ENCODE results near the gene ZCCHC9.
"Not testable (repeated sequence)": the region's sequence is repeated elsewhere in the genome, so short reads cannot be mapped to it uniquely, and the experiment has no call there.

ZCCHC9 gene, protein sequence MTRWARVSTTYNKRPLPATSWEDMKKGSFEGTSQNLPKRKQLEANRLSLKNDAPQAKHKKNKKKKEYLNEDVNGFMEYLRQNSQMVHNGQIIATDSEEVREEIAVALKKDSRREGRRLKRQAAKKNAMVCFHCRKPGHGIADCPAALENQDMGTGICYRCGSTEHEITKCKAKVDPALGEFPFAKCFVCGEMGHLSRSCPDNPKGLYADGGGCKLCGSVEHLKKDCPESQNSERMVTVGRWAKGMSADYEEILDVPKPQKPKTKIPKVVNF

DNA sequence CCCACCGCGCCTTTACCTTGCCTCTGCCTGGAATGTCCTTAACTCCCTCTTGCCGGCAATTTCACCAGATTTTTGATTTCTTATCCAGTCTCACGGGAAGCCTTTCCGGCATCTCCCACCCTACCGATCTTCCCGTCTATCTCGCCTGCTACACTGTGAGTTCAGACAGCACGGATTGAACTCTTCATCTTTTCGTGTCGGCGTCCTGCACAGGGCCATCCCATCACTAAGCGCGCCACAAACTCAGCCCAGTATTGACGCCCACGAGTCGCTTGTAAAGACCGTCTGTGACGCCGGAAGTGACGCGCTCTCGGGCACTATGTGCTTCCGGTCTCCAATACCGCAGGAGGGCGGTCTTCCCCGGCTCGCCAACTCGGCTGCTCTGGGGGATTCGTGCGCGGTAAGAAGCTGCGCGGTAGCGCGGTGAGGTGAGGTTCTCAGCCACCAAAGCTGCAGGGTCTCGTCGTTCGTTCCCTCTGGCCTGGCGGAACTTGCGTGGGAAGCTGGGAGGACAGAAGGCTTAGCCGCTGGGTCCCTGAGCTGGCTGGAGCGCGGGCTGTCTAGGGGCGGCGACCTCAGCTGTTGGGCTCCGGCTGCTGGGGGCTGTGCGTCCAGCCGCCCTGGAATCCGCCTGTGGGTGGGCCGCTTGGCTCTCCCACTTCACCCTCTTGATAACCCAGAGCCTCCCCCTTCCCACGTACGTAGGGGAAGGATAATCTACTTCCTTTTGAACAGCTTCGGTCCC, at the start of gene ZCCHC9:
Gene ZCCHC9 (plus strand): TSS at position 317 of the 745 bp plus-strand sequence. CDS start 3,171 bp downstream, outside the sequence.
- peak; percentile 93 for DNase-seq (ENCODE audit: low spot score)

DNA sequence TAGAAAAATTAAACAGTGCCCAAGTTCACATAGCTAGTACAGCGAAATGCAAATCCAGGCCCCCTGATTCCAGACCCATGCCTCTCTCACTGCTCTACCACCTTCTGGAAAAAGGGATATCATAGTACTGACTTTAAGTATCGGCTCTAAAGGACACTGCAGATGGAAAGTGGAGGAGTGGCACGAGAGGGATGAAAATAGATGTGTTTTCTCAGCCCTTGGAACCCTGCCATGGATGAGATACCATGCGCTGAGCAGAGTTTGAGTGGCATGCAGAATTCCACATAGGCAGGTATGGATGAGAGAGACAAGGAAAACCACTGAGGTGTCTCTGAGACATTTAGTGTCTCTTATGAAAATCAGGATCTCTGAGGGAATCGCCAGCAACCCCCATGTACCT, 49.5 kb upstream of the ZCCHC9 start:
- DNase-seq (ENCODE audit: low spot score) = no peak

DNA sequence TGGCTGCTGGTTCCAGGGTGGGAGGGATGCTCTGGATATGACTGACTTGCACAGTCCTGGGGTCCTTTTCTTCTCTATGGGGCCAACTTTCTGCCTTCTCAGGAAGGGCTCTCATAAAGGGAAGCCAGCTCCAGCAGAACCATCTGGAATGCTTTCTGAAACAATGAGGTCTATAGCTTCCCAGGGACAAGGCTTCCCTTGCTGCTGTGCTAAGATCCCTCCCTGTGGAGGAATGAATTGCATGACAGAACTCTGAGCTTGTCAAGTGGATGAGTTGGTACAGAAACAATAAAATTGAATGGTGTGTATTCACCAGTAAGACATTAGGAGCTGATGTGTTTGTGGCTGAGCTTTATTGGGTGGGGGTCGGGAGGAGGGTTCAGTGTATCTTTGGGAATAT, 48.5 kb upstream of the ZCCHC9 start:
- peak; percentile 86 for DNase-seq (ENCODE audit: low spot score)

DNA sequence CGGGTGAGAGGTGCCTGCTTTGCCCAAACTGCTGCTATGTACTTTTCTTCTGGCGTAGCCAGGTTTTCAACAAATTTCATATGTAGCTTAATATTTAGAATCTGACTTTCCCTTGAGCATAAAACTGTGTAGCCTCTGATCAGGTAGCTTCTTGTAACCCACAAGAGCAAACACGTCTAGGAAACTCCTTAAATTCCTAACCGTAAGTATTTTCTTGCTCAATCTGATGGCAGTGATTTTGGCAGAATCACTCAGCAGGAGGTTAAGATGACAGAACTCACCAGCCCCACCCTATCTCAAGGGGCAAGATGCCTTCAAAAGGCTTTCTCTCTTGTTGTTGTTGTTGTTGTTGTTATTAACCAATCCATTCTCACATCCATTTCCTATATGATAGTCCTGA, 47.5 kb upstream of the ZCCHC9 start:
- no peak for DNase-seq (ENCODE audit: low spot score)

DNA sequence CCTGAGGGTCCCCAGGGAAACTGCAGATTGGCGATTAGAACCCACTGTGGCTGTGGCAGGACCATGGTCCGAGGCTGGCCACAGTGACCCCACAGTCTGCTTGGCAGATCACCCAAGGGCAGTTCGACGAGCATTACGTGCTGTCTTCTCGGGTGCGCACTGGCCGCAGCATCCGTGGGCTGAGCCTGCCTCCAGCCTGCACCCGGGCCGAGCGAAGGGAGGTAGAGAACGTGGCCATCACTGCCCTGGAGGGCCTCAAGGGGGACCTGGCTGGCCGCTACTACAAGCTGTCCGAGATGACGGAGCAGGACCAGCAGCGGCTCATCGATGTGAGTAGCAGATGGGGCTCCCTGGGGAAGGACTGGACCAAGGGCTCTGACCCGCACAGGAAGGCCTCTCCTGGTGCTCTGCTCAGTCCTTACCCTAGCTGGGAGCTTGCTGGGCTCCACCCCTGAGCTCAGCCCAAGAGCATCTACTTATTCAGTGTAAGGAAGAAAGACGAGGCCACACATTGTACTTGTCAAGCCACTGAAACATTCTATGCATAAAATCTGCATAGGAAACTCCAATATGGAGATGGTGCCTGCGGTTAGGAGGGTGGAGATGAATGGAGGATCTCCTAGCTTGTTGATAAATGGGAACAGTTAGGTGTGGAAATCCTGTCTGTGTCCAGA, 46.4 kb upstream of the ZCCHC9 start:
- no peak for DNase-seq (ENCODE audit: low spot score)

DNA sequence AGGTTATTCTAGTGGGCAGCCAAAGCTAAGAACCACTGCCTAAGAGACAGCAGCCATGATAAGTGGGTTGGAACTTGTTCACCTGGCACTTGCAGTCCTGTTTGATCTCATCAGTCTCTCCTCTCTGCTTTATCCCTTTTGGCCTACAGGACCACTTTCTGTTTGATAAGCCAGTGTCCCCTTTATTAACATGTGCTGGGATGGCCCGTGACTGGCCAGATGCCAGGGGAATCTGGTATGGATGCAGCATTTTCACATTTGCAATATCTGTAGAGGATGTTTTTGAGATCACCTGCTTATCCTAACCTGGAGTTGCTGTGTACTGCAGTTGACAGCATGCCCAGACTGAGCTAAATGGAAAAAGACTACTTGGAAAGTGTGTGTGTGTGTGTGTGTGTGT, 44.6 kb upstream of the ZCCHC9 start:
- no peak for DNase-seq (ENCODE audit: low spot score)

DNA sequence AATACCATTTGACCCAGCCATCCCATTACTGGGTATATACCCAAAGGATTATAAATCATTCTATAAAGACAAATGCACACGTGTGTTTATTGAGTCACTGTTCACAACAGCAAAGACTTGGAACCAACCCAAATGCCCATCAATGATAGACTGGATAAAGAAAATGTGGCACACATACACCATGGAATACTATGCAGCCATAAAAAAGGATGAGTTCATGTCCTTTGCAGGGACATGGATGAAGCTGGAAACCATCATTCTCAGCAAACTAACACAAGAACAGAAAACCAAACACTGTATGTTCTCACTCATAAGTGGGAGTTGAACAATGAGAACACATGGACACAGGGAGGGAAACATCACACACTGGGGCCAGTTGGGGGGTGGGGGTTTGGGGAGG, 38.6 kb upstream of the ZCCHC9 start:
- DNase-seq (ENCODE audit: low spot score) = not testable (repeated sequence)

DNA sequence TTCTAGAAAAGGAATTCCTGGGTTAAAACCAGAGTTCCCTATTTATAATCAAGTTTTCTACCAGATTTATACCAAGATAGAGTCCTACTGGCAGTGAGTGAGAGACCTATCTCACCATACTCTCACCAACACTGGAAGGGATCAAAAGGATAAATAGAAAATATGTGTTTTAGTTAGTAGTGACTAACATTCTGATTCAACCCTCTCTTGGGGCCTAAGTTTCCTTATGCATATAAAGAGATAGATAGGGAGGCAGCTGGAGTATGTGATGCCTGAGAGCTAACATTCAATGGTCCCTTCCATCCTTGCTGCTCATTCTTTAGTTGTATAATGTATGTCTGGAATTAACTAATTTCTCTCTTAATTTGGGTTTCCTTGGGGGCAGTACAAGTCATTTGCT, 36.3 kb upstream of the ZCCHC9 start:
- no peak for DNase-seq (ENCODE audit: low spot score)

DNA sequence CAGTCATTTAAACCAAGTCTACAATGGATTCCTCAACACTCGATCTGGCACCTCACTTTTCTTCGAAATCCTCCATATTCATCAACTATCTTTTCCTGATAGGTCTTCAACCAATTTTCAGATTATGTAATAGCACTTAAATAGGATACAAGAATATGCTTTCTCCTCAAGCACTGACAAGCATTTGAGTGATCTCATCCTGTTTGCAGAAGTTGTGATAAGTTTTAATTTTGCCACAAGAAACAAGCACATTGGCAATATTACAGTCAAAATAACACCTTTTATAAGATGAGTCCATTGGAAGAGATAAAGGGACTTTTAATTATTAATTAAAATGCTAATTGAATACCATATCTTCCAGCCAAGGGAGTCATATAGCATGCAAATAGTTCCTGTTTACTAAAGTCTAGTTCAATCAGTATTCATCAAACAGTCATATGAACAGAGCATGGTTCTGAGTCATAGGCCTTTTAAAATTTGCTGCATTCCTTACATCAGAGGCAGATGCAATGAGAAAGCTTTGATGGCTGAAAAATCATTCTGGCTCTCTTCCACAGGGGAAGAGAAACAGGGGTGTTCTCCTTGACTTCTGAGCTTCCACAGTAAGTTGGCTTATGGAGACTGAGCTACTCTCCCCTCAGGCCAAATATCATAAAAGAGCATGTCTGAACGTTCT, 32.7 kb upstream of the ZCCHC9 start:
- no peak for DNase-seq (ENCODE audit: low spot score)

DNA sequence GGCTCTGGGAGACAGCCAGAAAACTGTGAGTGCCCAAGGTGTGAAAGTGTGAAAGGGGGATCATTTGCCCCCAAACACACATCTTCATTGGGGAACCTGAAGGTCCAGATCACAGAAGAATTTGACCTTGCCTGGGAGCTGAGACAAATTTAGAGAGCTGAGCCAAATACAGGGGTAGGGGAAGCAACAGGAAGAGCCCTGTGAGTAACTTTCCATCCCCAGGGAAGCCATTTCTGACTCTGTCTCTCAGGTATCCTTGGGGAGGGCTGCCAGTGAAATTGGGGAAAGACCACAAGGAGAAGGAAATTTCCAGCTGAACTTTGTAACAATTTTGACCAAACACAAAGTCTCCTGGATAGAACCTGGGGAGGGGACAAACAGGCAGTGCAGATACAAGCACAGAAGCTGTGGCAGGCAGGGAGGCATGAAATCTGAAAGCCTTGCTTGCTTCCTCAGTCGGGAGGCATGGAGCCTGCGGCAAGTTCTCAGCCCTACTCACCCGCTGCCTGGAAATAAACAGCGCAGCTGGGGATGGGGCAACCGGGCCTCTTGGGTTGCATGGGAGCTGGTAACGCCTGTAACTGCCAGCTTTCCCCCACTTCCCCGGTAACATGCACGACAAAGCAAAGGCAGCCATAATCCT, 31.5 kb upstream of the ZCCHC9 start:
- no peak for DNase-seq (ENCODE audit: low spot score)

DNA sequence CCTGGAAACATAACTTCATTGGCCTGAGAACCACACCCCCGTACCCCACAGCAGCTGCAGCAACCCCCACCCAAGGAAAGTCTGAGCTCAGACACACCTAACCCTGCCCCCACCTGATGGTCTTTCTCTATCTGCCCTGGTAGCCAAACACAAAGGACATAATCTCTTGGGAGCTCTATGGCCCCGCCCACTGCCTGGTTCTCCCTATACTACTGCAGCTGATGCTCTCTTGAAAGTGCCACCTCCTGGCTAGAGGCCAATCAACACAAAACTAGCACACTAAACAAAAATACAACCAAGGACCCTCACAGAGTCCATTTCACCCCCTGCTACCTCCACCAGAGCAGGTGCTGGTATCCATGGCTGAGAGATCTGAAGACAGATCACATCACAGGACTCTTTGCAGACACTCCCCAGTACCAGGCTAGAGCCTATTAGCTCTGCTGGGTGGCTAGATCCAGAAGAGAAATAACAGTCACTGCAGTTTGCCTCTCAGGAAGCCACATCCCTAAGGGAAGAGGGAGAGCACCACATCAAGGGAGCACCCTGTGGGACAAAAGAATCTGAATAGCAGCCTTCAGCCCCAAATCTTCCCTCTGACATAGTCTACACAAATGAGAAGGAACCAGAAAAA, 30.9 kb upstream of the ZCCHC9 start:
- DNase-seq (ENCODE audit: low spot score) = not testable (repeated sequence)

DNA sequence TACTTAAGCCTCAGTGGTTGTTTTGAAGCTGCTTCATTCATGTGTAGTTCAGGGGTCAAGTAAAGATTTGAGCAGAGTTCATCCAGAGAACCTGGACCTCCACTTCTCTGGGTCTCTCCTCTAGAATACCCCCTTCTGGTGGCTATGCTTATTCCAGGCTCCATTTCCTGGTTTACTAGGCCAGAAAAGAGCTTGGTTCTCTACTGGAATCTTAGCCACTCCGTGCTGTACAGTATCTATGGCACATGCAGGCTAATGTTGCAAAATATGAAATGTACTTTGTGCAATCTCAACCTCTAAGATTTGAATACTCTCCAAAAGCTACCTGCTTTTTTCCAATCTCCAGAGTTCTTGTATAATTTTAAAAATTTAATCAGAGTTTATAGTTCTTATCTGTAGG, 17.4 kb upstream of the ZCCHC9 start:
- DNase-seq (ENCODE audit: low spot score) = no peak

DNA sequence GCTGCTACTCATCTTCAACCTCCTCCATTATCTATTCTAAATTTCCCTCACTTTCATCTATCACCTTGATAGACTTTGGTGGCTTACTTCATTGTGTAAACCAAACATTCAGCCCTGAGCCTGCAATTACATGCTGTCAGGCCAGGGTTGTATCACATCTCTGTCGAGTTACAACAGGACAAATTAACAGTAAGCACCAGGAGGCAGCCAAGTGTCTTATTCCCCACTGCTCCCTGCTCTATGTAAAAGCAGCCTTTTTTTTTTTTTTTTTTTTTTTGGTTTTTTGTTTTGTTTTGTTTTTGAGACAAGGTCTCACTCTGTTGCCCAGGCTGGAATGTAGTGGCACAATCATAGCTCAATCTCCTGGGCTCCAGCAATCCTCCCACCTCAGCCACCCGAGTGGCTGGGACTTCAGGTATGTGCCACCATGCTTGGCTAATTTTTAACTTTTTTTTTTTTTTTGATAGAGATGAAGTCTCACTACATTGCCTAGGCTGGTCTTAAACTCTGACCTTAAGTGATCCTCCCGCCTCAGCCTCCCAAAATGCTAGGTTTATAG, 15.2 kb upstream of the ZCCHC9 start:
- DNase-seq (ENCODE audit: low spot score) = no peak

DNA sequence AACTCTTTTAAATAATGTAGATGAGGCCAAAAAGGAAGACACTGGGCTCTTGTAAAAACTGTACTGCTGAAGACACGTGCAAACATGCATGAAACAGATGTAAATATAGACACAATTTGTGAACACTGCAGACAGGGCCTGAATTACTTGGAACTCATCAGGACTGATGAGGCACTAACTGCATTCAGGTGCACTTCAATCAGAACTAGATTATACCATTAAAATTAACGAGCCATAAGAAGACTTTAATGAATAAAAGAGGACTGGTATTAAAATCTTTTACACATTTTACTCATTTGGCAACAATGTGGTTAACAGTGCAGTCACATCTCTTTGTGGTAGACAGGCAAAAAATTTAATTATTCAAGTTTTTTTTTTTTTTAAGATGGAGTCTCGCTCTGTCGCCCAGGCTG, 13.4 kb upstream of the ZCCHC9 start:
- no peak for DNase-seq (ENCODE audit: low spot score)

DNA sequence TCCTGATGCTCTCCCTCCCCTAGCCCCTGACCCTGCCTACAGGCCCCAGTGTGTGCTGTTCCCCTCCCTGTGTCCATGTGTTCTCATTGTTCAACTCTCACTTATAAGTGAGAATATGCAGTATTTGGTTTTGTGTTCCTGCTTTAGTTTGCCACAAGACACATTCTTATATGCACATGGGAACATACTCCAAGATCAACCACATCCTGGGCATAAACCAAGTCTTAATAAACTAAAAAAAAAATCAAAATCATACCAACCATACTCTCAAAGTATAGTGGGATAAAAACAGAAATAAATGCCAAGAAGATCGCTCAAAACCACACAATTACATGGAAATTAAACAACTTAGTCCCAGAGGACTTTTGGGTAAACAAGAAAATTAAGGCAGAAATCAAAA, 11.2 kb upstream of the ZCCHC9 start:
- no peak for DNase-seq (ENCODE audit: low spot score)

DNA sequence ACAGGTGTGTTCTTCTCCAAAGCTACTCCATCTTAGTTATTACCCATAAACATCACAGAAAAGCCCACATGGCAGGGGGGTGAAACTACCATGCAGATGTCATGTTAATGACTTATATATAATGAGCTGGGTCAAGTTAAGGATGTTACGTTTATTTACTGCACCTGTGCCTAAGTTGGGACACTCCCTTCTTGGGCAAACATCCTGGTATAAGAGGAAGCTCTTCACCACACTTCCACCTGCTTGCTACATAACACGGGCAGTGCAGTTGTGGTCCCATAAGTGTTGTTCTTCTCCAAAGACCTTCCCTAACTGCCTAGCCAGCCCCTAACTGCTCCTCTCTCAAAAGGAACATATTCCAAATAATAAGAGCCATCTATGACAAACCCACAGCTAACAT, 9.3 kb upstream of the ZCCHC9 start:
- DNase-seq (ENCODE audit: low spot score) = no peak

DNA sequence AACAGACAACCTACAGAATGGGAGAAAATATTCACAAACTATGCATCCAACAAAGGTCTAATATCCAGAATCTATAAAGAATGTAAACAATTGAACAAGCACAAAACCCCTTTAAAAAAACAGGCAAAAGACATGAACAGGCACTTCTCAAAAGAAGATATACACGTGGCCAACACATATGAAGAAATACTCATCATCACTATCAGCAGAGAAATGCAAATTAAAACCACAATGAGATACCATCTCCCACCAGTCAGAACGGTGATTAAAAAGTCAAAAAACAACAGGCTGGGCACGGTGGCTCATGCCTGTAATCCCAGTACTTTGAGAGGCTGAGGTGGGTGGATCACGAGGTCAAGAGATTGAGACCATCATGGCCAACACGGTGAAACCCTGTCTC, 7.4 kb upstream of the ZCCHC9 start:
- not testable (repeated sequence) for DNase-seq (ENCODE audit: low spot score)

DNA sequence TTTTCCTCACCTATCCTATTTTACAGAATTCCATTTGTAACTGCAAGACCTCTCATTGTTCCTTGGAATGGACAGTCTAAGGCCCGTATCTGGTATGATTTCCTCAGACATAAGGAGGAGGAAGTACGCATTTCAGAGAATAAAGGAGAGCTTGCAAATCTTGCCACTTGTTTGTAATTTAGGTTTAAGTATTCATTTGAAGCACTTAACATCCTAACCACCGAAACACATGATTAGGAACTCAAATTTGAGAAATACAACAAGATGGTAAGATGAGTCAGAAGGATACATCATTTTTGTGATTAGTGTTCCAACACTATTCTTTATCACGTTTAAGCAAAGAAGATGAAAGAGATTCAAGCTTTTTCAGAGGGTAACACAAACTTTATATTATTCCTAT, 3.9 kb upstream of the ZCCHC9 start:
- no peak for DNase-seq (ENCODE audit: low spot score)

DNA sequence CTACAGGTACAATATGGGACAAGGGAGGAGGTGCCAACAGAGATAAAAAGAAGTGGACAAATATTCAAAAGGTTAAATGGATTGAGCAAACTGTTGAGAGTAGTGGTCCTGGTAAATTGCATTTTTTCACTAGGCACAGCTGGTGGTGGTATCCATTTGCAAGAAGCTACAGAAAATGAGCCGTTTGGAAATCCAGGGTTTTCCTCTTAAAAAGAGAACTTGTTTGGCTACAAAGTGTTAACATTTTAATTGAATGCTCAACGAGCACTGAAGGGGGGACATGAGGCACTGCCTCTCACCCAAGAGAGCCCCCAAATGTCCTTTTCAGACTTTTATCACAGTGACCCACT, 491 bp upstream of the ZCCHC9 start:
- DNase-seq (ENCODE audit: low spot score) = no peak

DNA sequence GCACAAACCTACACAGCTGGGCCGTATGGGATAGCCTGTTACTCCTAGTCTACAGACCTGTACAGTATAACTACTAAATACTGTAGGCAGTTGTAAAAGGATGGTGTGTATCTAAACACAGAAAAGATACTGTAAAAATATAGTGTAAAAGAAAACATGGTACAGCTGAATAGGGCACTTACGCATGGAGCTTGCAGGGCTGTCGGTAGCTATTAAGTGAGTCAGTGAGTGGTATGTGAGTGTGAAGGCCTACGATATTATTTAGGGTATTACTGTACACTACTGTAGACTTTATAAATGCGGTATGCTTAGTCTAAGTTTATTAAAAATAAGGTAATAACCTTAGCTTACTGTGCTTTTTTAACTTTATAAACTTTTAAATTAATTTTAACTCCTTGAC, 1.2 kb downstream of the ZCCHC9 start:
- no peak for DNase-seq (ENCODE audit: low spot score)

DNA sequence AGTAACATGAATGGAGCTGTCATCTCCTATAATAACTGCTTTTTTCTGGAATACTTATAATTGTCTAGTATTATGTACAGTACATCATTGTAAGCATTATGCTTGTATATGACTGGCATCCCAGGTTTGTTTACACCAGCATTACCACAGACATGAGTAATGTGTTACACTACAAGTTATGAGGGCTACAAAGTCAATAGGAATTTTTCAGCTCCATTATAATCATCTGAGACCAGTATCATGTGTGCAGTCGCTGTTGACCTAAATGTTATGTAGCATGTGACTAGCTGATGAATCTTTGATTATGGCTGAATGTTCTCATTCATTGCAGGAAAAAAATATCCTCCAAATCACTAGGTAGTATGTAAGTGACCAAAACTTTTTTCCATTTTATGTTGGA, 2.2 kb downstream of the ZCCHC9 start:
- no peak for DNase-seq (ENCODE audit: low spot score)
